NCI-H2107 treated with DMSO at 0.1 percent for 48 hours (cell line): ENCODE data around the gene NR2E1.

Experiments
- DNase-seq: peaks from one replicate; lab custom pipeline; 2025; ENCODE audit not compliant: unreplicated experiment; lab: John Stamatoyannopoulos, UW

The NR2E1 gene

GRCh38 chr6:108203189-108204112 is 37.6 kb downstream of the NR2E1 start:
- DNase-seq, result no peak

- DNase-seq, result no peak
Observed at GRCh38 chr6:108207013-108207412, 41.2 kb downstream of the NR2E1 start.

GRCh38 chr6:108209738-108210137 is 43.9 kb downstream of the NR2E1 start:
- no peak for DNase-seq

- DNase-seq, result no peak
Observed at GRCh38 chr6:108210556-108210955, 44.7 kb downstream of the NR2E1 start.

GRCh38 chr6:108211671-108212070 is 45.8 kb downstream of the NR2E1 start:
- DNase-seq, result no peak

- DNase-seq, result no peak
Observed at GRCh38 chr6:108222064-108222463, 56.2 kb downstream of the NR2E1 start.

- DNase-seq, result no peak
Observed at GRCh38 chr6:108222504-108222903, 56.7 kb downstream of the NR2E1 start.

- no peak for DNase-seq
Observed at GRCh38 chr6:108227290-108227689, 61.5 kb downstream of the NR2E1 start.

GRCh38 chr6:108228416-108228815 is 62.6 kb downstream of the NR2E1 start:
- DNase-seq, result no peak

- no peak for DNase-seq
Observed at GRCh38 chr6:108235127-108235526, 69.3 kb downstream of the NR2E1 start.

- DNase-seq, result no peak
Observed at GRCh38 chr6:108236791-108237190, 71.0 kb downstream of the NR2E1 start.

- no peak for DNase-seq
Observed at GRCh38 chr6:108238322-108238721, 72.5 kb downstream of the NR2E1 start.
